Activated CD8-positive, alpha-beta T cell treated with anti-CD3 and anti-CD28 coated beads for 36 hours (primary cell): ENCODE data around the gene PLEKHM3. TPM values are rescaled to one million over a fixed set of nuclear protein-coding genes. Genes with fewer than 3 reads are reported as not detected.

Experiments
- ATAC-seq: fragments of 200-7000 bp; cut with Tn5 transposase; one replicate; pipeline ENCODE4 v1.10.0; 2021; ENCODE audit warnings: mild to moderate bottlenecking, moderate library complexity
- CTCF ChIA-PET: fragments of 350-600 bp; sonication (Branson Sonifier 250); formaldehyde crosslinking; loops from one replicate; lab custom pipeline; 2021; ENCODE audit warnings: antibody characterized with exemption; lab: Charles Lee
- POLR2A ChIA-PET: fragments of 350-600 bp; sonication (Branson Sonifier 250); formaldehyde crosslinking; loops from one replicate; lab custom pipeline; 2021; ENCODE audit warnings: antibody characterized with exemption; lab: Charles Lee
- DNase-seq: peaks from one replicate; pipeline ENCODE4 v3.0.0-alpha.2; 2020
- H3K27ac Mint-ChIP-seq: one replicate; pipeline ENCODE4 v1.8.0; 2021; ENCODE audit warnings: mild to moderate bottlenecking, mixed read lengths
- H3K27me3 Mint-ChIP-seq: one replicate; pipeline ENCODE4 v1.8.0; 2021; ENCODE audit warnings: mixed read lengths
- H3K36me3 Mint-ChIP-seq: one replicate; pipeline ENCODE4 v1.8.0; 2021; ENCODE audit warnings: low read depth, mixed read lengths
- H3K4me1 Mint-ChIP-seq: one replicate; pipeline ENCODE4 v1.8.0; 2021; ENCODE audit warnings: low read depth, mixed read lengths
- H3K4me3 Mint-ChIP-seq: one replicate; pipeline ENCODE4 v1.8.0; 2021; ENCODE audit warnings: mild to moderate bottlenecking, moderate library complexity, mixed read lengths
- H3K9me3 Mint-ChIP-seq: one replicate; pipeline ENCODE4 v1.8.0; 2021; ENCODE audit warnings: mixed read lengths
- CTCF ChIP-seq: fragments of 200-600 bp; IDR thresholded peaks from one replicate; pipeline ENCODE4 v1.8.0; 2022; ENCODE audit warnings: antibody characterized with exemption, mild to moderate bottlenecking
- intact Hi-C: fragments of 100-400 bp; cut with micrococcal nuclease; formaldehyde crosslinking; loops from one replicate; pipeline ENCODE4 v1.10.0; 2022
- total RNA-seq, 2 experiments: library from RNA; stranded (reverse); gene quantifications; one replicate each; pipeline ENCODE4 v1.2.3, GENCODE V29; 2021

The PLEKHM3 gene
- total RNA-seq, 2 experiments from 2014 or later = 4.5 to 4.7 TPM

DNA sequence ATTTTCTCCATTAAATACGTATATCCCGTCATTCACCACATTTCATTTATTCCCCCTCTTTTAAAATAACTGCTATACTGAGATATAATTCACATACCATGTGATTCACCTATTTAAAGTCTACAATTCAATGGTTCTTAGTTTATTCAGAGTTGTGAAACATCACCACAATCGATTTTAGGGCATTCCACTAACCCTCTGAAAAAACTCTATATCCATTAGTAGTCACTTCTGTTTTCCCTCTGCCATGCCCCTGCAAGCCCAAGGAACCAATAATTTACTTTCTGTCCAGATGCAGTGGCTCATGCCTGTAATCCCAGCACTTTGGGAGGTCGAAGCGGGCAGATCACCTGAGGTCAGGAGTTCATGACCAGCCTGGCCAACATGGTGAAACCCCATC, 160.1 kb downstream of the PLEKHM3 start:
- CTCF ChIA-PET = no interaction called here
- Mint-ChIP-seq H3K4me3 (no peak overlapping the region), H3K4me1 (no peaks in the 10 kb centered on the region), H3K9me3 (no peaks in the 10 kb centered on the region), H3K27me3 (no peaks in the 10 kb centered on the region), H3K36me3 (peaks cover 5% of the 10 kb centered on the region), H3K27ac (no peak overlapping the region)
- ATAC-seq (no peak), DNase-seq (no peak)
- POLR2A ChIA-PET = no interaction called here
- TF ChIP-seq CTCF = no peak
- intact Hi-C loops = no loop called here

DNA sequence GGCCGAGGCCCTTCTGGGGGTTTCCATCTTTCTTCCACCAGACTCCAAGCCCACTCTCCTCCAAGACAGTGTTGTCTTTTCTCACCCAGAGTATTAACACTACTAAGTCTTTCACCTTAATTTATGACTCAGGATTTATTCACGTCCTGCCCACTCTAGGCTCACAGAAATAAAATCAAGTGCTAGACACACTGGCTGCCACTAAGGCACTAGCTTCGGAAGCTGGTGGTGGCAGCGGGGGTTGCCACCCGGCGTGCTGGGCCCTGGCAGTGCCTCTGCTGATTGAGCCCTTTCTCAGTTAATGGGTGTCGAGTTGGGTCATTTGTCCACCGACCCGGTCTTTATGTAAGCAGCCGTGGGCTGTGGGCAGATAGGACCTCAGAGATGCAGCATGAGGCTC, 162.0 kb downstream of the PLEKHM3 start:
- intact Hi-C loops = no loop called here
- Mint-ChIP-seq H3K36me3 (peaks cover 5% of the 10 kb centered on the region), H3K4me3 (no peak overlapping the region), H3K27ac (no peak overlapping the region), H3K4me1 (no peaks in the 10 kb centered on the region), H3K27me3 (no peaks in the 10 kb centered on the region), H3K9me3 (no peaks in the 10 kb centered on the region)
- no peak for ATAC-seq
- ChIA-PET POLR2A (no interaction called here), CTCF (no interaction called here)
- DNase-seq = no peak
- no peak for TF ChIP-seq CTCF

DNA sequence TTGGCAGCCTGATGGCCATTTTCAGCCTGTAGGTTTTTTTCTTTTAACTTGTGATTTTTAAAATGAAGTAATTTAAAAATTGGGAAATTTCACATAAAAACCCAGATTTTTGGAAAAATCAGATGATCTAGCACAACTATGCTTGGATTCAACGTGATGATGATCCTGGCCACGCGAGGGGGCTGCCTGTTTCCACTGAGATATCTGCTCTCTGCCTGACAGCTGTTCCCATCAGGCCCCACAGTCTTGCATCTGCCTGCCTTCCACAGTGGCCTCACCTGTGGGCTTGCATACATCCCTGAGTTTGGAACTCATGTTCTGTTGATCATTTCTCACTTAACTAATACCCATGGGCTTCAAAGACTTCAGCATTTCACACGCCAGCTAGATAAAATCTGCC, 163.5 kb downstream of the PLEKHM3 start:
- no peak for DNase-seq
- H3K9me3 Mint-ChIP-seq = no peaks in the 10 kb centered on the region
- no peaks in the 10 kb centered on the region for H3K27me3 Mint-ChIP-seq
- POLR2A ChIA-PET = no interaction called here
- CTCF ChIA-PET = no interaction called here
- no peak for ATAC-seq
- no peaks in the 10 kb centered on the region for H3K4me1 Mint-ChIP-seq
- no peak for TF ChIP-seq CTCF
- intact Hi-C loops = no loop called here
- no peak overlapping the region for H3K27ac Mint-ChIP-seq
- H3K36me3 Mint-ChIP-seq = peaks cover 6% of the 10 kb centered on the region
- H3K4me3 Mint-ChIP-seq = no peak overlapping the region

GRCh38 chr2:207860685-207861084, 164.6 kb downstream of the PLEKHM3 start:
- CTCF ChIA-PET = interaction anchor here (1.1 kb wide), 1 partner anchor 180 kb away, joined by 4 read pairs; no protein-coding TSS in a partner anchor
- no peaks in the 10 kb centered on the region for H3K4me1 Mint-ChIP-seq
- no peak for ATAC-seq
- TF ChIP-seq CTCF = no peak
- intact Hi-C loops = no loop called here
- no peaks in the 10 kb centered on the region for H3K9me3 Mint-ChIP-seq
- H3K4me3 Mint-ChIP-seq = no peak overlapping the region
- POLR2A ChIA-PET = no interaction called here
- H3K27me3 Mint-ChIP-seq = no peaks in the 10 kb centered on the region
- DNase-seq = no peak
- H3K36me3 Mint-ChIP-seq = peaks cover 7% of the 10 kb centered on the region
- H3K27ac Mint-ChIP-seq = no peak overlapping the region

- Mint-ChIP-seq H3K4me3 (no peak overlapping the region), H3K36me3 (peaks cover 3% of the 10 kb centered on the region), H3K27ac (no peak overlapping the region), H3K9me3 (no peaks in the 10 kb centered on the region), H3K4me1 (no peaks in the 10 kb centered on the region), H3K27me3 (no peaks in the 10 kb centered on the region)
- ChIA-PET POLR2A (interaction anchor here (0.5 kb wide), 1 partner anchor 65 kb away, joined by 4 read pairs; no protein-coding TSS in a partner anchor), CTCF (no interaction called here)
- TF ChIP-seq CTCF = no peak
- no peak for DNase-seq
- ATAC-seq = no peak
- intact Hi-C loops = no loop called here
Measured at GRCh38 chr2:207855591-207855990, 169.7 kb downstream of the PLEKHM3 start.
